ENCODE results near the gene LRFN2.

LRFN2 gene

DNA sequence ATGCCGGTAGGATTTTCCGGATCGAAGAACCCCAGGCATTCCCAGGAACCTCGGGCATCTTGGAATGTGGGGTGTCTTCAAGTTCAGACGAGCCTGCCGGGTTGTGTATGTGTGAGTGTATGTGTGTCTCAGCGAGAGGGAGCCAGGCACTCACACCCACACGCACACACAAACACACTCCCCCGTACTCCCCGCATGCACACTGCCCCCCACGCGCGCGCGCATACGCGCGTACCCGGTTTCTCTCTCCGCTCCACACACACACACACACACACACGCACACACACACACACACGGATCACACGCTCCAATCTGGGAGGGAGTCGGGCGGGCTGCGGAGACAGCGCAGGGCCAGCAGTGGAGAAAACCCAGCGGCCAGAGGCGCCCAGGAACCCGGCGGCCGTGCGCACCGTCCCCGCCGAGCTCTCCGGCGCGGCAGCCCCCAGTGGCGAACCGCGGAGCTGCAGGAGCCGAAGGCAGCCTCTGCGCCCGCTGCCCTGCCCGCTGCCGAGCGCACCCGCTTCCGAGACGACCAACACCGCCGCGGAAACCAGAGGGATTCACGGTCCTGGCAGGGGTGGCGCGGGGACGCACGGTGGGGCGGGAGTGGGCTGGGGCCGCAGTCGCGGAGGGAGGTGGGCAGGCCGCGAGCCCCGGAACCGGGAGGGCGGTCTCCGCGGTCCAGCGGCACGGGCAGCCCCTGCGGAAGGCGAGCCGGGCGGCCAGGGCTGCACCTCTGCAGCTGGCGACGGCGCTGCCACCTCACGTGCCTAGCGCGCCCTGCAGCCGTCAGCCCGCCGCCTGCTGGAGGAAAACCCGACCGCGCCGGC lies at the start of gene LRFN2:
TSS of gene LRFN2 (minus strand) at position 125 of the 830 bp plus-strand sequence.
- DNase-seq (ENCODE audit: low read depth in 2 of 2), result peak; percentile 51 to 56

- no peak for DNase-seq (ENCODE audit: low read depth in 2 of 2)
These were observed 47.3 kb upstream of the LRFN2 start for GRCh38 chr6:40634429-40634828.

DNA sequence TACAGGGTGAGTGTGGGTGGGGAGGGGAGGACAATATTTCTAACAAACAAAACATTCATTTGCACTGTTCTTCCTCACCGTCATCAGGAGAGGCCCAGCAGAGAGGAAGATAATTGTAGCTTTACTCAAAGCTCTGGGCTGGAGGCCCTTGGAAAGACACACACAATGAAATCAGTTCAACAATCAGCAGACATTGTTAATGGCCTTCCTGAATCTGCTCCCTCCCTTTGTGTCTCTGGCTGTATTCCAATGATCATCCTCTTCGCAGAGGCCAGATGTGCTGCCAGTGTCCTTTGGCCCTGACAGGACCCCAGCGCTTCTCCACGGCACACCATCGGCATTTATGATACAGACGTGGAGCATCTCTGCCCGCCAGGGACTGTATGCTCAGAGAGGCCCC lies 44.6 kb upstream of the LRFN2 start:
- no peak for DNase-seq (ENCODE audit: low read depth in 2 of 2)

DNA sequence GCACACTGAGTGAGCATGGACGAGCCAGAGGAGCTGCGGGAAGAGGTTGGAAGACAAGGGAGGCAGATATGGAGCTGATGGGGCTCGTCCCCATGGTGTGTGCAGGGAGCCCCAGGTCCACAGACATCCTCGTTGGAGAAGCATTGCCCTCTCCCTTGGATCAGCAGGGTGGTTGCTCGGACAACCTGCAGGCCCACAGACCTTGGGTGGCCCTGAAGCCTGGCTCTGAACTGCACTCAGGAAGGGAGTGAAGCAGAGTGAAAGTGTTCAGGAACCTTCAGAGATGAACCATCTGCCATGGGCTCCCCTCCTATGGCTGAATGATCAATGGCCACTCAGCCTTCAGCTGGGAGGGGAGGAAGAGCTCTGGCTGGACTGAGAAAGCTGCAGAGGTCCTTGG lies 43.3 kb upstream of the LRFN2 start:
- DNase-seq (ENCODE audit: low read depth in 2 of 2), result no peak

- no peak for DNase-seq (ENCODE audit: low read depth in 2 of 2)
These were observed 42.9 kb upstream of the LRFN2 start for GRCh38 chr6:40630051-40630450.

DNA sequence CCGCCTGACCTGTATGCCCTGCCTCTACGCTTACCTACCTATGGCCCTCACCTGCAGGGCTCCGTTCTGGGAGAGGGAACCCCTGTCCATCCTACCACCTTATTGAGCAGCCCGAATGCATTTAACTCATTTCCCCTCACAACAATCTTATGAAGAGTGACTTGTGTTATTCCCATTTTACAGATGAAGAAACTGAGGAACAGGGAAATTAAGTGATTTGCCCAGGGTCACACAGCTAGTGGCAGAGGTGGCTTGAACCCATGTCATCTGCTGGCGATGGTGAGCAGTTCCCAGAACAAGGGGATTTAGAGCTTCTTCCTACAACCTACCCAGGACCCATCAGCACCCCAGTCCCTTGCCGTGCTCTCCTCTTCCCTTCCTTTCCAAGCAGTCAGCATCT lies 42.3 kb upstream of the LRFN2 start:
- no peak for DNase-seq (ENCODE audit: low read depth in 2 of 2)

DNA sequence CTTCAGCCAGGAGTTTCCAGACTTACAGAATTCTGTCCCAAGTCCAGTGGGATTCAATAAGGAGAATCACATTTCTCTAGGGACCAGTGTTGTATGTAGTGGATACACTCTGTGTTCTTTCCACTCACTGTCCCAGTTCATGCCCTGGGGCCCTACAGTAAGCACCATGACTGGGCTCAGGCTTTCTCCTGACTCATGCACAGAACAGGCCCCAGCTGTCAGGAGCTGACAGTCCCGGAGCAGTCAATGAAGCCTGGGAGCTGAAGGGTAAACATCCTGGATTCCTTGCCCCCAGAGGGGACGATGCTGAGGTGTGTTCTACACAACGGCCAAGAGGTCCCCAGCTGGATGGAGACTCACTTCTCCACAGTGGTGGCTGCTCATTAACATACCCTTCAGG lies 40.2 kb upstream of the LRFN2 start:
- DNase-seq (ENCODE audit: low read depth in 2 of 2), result no peak

DNA sequence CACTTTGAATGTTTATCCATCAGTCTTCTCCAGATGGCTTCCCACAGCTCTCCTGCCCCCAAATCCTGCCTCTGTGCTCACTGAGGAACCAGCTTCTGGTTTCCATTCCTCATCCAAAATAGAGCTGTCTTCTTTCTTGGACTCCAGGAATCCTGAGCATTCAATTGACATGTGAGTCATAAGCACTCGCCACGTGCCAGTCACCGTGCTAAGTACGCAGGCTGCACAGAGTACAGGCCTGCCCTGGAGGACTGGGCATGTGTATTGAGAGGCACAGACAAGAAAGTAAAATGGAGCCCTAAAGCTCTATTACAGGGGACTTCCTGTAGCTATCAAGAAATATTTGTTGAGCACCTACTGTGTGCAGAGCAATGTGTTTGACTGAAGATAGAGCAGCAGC lies 39.7 kb upstream of the LRFN2 start:
- DNase-seq (ENCODE audit: low read depth in 2 of 2), result no peak

GRCh38 chr6:40623932-40624331 lies 36.8 kb upstream of the LRFN2 start:
- DNase-seq (ENCODE audit: low read depth in 2 of 2), result no peak

DNA sequence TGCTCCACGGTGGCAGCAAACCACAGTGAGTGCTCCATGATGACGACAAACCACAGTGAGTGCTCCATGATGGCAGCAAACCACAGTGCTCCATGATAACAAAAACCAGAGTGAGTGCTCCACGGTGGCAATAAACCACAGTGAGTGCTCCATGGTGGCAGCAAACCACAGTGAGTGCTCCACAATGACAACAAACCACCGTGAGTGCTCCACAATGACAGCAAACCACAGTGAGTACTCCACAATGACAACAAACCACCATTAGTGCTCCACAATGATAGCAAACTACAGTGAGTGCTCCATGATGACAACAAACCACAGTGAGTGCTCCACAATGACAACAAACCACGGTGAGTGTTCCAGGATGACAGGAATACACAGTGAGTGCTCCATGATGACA lies 36.0 kb upstream of the LRFN2 start:
- DNase-seq (ENCODE audit: low read depth in 2 of 2), result no peak

GRCh38 chr6:40620574-40621240 lies 33.5 kb upstream of the LRFN2 start:
- no peak for DNase-seq (ENCODE audit: low read depth in 2 of 2)

DNA sequence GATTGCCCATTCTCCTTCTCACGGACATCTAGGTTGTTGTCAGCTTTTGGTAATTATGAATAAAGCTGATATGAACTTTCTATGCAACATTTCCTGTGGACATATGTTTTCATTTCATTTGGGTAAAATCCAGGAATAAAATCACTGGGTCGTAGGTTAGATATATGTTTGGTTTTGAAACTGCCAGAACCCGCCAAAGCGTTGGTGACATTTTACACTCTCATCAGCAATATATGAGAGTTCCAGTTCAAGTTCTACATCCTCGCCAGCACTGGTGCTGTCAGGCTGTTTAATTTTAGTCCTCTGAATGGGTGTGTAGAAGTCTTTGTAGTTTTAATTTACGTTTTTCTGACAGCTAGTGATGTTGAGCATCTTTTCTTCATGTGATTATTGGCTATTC lies 27.5 kb upstream of the LRFN2 start:
- DNase-seq (ENCODE audit: low read depth in 2 of 2), result no peak

- no peak for DNase-seq (ENCODE audit: low read depth in 2 of 2)
These were observed 24.7 kb upstream of the LRFN2 start for GRCh38 chr6:40611912-40612311.

DNA sequence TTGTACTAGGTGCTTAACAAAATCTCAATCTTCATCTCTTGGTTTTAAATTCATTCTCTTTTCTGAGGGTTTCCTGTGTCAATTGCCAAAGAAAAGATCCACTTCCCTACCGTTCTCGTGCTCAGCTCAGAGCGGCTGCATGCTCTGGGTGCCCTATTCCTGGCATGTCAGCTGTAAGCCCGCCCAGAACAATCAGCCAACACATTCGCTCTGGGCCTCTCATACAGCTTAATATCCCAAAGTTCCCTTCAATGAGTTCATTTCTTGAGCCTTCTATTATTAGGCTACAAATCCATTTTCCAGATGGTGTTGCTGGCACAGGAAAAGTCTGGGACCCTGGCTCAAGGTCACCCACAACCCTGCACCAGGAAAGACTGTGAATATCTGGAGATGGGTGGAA lies 24.3 kb upstream of the LRFN2 start:
- no peak for DNase-seq (ENCODE audit: low read depth in 2 of 2)

DNA sequence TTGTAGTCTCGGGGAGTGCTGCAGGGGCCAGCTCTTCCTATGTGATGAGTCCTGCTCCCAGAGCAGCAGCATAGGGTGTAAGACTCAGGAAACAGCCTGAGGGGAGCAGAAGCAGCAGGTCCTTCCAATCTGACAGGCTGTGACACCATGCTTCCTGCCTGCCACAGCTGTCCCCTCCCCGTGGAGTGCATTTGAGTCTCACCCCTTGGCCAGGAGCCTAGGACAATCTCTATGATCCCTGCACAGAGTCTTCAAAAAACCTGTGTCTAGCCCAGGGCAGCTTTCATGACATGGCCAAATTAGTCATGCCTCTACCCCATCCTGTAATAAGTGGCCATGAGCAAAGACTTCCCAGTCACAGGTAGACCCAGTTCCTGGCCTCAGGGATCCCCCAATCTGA lies 23.1 kb upstream of the LRFN2 start:
- DNase-seq (ENCODE audit: low read depth in 2 of 2), result no peak

DNA sequence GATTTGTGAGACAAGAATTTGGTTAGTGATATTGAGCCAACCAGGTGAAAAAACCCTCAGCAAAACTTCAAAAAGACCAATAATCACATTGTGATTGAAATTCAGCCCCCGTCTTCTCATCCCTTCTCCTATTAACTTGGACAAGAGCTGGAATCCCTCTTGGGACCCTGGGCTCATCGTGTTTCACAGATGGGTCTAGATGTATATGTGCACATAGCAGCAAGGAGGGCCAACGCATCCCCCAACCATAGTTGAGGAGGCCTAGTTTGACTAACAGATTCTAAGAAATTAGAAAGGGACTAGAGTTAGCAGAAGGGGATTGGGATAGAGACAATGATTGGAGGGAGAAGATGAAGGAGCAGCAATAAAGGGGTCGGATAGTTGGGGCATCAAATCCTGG lies 19.8 kb upstream of the LRFN2 start:
- DNase-seq (ENCODE audit: low read depth in 2 of 2), result no peak

GRCh38 chr6:40606526-40606925 lies 19.4 kb upstream of the LRFN2 start:
- DNase-seq (ENCODE audit: low read depth in 2 of 2), result no peak

DNA sequence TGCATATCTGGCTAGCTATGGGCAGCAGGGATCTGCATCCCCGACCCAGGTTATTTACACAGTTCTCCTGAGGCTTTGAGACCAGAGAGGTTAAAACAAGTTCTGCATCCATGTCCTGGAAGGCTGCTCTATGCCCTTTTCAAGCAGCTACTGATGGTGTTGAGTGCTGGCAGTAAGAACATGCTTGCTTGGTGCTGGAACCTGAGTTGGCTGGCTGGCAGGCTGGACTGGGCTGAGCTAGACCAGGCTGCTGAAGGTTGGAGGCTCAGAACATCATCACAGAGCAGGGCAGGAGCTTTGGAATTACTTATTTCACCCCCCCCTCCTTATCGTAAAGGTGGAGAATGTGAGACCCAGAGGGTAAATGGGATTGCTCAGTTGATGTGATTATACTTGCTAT lies 16.9 kb upstream of the LRFN2 start:
- DNase-seq (ENCODE audit: low read depth in 2 of 2), result no peak

DNA sequence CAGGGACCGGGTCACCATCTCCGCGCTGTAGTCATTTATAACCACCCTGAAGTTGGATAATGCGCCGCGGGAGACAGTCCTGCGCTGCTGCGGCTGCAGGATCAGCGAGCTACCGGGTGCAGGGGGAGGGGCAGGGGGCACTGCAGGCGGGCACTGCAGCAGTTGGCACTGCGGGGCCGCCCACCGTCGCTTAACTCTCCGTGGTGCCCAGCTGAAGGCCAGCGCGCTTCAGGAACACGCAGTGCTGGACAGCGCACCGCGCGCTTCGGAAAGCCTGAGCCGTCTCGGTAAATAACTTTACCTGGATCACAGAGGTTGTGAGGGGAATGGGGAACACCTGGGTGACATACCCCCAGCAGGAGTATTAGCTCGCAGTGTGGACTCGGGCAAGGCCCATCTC lies 12.4 kb upstream of the LRFN2 start:
- no peak for DNase-seq (ENCODE audit: low read depth in 2 of 2)

- no peak for DNase-seq (ENCODE audit: low read depth in 2 of 2)
These were observed 11.4 kb upstream of the LRFN2 start for GRCh38 chr6:40598516-40598915.

DNA sequence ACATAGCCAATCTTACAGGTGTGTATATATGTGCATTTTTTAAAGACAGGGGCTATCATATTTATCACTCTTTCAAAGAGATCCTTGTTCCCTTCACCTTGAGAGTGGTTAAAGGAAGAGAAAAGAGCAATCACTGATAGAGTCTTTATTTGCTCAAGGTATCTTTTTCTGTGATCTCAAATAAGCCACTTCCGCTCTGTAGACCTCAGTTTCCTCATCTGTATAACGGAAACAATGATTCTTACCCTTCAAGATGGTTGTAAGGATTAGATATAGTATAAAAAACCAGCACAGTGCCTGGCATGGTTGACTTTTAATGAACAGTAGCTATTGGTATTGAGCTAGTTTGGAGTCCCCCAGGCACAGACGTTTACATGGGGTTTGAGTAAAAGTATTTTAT lies 10.1 kb upstream of the LRFN2 start:
- no peak for DNase-seq (ENCODE audit: low read depth in 2 of 2)

DNA sequence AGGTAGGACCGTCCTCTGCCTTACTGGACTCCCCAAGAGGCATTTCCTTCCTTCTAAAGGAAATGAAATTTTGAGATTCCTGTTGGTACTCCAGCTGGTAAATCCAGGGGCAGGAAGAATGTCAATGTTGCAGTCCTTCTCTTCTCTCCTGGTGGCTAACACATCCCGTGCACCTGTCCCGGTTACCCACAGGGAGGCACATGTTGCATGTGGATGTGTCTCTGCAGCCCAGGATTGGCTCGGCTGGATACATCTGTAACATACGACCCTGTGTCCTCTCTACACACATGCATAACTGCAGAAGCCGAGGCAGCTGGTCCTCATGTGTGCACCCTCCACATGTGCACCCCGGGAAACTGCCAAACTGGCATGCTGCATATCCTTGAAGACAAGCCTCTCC lies 1.3 kb upstream of the LRFN2 start:
- DNase-seq (ENCODE audit: low read depth in 2 of 2), result no peak

DNA sequence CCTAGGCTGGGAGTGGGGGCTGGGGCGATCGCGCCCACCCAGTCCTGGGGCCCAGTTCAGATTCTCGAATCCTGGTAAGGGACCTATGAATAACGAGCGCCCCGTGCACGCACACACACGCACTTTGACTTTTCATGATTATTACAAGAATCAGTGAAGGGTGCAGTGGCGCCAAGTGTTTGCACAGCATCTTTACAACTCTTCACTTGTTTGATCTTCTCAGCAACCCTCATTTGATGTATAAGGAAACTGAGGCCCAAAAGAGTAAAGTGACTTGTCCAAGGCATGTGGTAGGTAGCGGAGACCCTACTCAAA lies 863 bp upstream of the LRFN2 start:
- no peak for DNase-seq (ENCODE audit: low read depth in 2 of 2)
